SK-N-SH (cell line): ENCODE results near the gene MAST4. TPM values are rescaled to one million over a fixed set of nuclear protein-coding genes. Genes with fewer than 3 reads are reported as not detected.

Experiments
- CTCF ChIA-PET: fragments of 300-600, 350-600 bp; formaldehyde crosslinking; extraction: SDS; loops from one replicate; lab custom pipeline; 2021; lab: Yijun Ruan, JAX
- POLR2A ChIA-PET: fragments of 350-600 bp; sonication (Branson Sonifier 250); formaldehyde crosslinking; extraction: SDS; loops from one replicate; lab custom pipeline; 2020; ENCODE audit warnings: antibody characterized with exemption, inconsistent platforms; lab: Yijun Ruan, JAX
- DNase-seq: peaks from one replicate; pipeline ENCODE4 v3.0.0; 2012
- H2AFZ ChIP-seq: fragments of 200-600 bp; sonication (generic); 2 replicates; pipeline ENCODE4 v1.8.1; 2016; ENCODE audit warnings: antibody characterized with exemption, mild to moderate bottlenecking, low read depth
- H3F3A ChIP-seq: fragments of 200-600 bp; sonication (generic); replicated peaks from 2 replicates; pipeline ENCODE3; 2016; ENCODE audit warnings: antibody characterized with exemption, mild to moderate bottlenecking; ENCODE audit not compliant: insufficient read depth
- H3K27ac ChIP-seq, 2 experiments: fragments of 200-500 bp in 1 of 2; fragments of 200-600 bp in 1 of 2; sonication (Bioruptor generic) in 1 of 2; sonication (generic), shearing (Covaris generic) in 1 of 2; 2 replicates each; pipeline versions ENCODE4 v1.5.1 to v1.6.1; 2014 to 2016; ENCODE audit warnings: low read depth in 2 of 2, inconsistent platforms in 1 of 2, low read length in 1 of 2, mild to moderate bottlenecking in 1 of 2, mixed read lengths in 1 of 2
- H3K27me3 ChIP-seq: fragments of 200-600 bp; sonication (generic), shearing (Covaris generic); 2 replicates; pipeline ENCODE4 v1.6.1; 2016; ENCODE audit warnings: mixed run types; ENCODE audit not compliant: insufficient read depth
- H3K36me3 ChIP-seq, 2 experiments: fragments of 200-500 bp in 1 of 2; fragments of 200-600 bp in 1 of 2; sonication (Bioruptor generic) in 1 of 2; sonication (generic) in 1 of 2; replicated peaks in 1 of 2; 2 replicates each; pipeline versions ENCODE3 to v1.5.1; 2014 to 2016; ENCODE audit warnings: low read length in 1 of 2, mild to moderate bottlenecking in 1 of 2; ENCODE audit not compliant: insufficient read depth in 2 of 2, control insufficient read depth in 1 of 2
- H3K4me1 ChIP-seq, 2 experiments: fragments of 200-500 bp in 1 of 2; fragments of 200-600 bp in 1 of 2; sonication (Bioruptor generic) in 1 of 2; sonication (generic), shearing (Covaris generic) in 1 of 2; 2 replicates each; pipeline versions ENCODE4 v1.5.1 to v1.6.1; 2014 to 2016; ENCODE audit warnings: low read depth in 1 of 2, low read length in 1 of 2, mixed run types in 1 of 2; ENCODE audit not compliant: insufficient read depth in 2 of 2, control insufficient read depth in 1 of 2
- H3K4me2 ChIP-seq: fragments of 200-600 bp; sonication (generic), shearing (Covaris generic); 2 replicates; pipeline ENCODE4 v1.6.1; 2017; ENCODE audit warnings: mixed run types
- H3K4me3 ChIP-seq, 2 experiments: fragments of 200-500 bp in 1 of 2; fragments of 200-600 bp in 1 of 2; sonication (Bioruptor generic) in 1 of 2; sonication (generic), shearing (Covaris generic) in 1 of 2; 2 replicates each; pipeline versions ENCODE4 v1.5.1 to v1.8.1; 2014 to 2016; ENCODE audit warnings: low read depth in 2 of 2, inconsistent platforms in 1 of 2, low read length in 1 of 2, mild to moderate bottlenecking in 1 of 2, mixed read lengths in 1 of 2, moderate library complexity in 1 of 2
- H3K79me2 ChIP-seq: fragments of 200-600 bp; sonication (generic); 2 replicates; pipeline ENCODE4 v1.8.1; 2017; ENCODE audit warnings: mild to moderate bottlenecking; ENCODE audit not compliant: insufficient read depth
- H3K9ac ChIP-seq: fragments of 200-600 bp; sonication (generic); 2 replicates; pipeline ENCODE4 v1.6.1; 2017; ENCODE audit warnings: mixed run types
- H3K9me2 ChIP-seq: fragments of 200-600 bp; sonication (generic); 2 replicates; pipeline ENCODE4 v1.6.1; 2017; ENCODE audit warnings: mixed run types
- H3K9me3 ChIP-seq: fragments of 200-600 bp; sonication (generic); 2 replicates; pipeline ENCODE4 v1.6.1; 2017; ENCODE audit warnings: mixed run types, mild to moderate bottlenecking, moderate library complexity
- H4K20me1 ChIP-seq: fragments of 200-600 bp; sonication (generic); 2 replicates; pipeline ENCODE4 v1.6.1; 2017; ENCODE audit warnings: mild to moderate bottlenecking, mixed run types; ENCODE audit not compliant: insufficient read depth
- FOSL2 ChIP-seq: IDR thresholded peaks from 2 replicates; pipeline ENCODE4 v1.4.0; 2012; ENCODE audit warnings: low read depth, mild to moderate bottlenecking, moderate library complexity, borderline replicate concordance
- FOXJ3 ChIP-seq: sonication (generic); formaldehyde crosslinking; IDR thresholded peaks from 2 replicates; pipeline ENCODE4 v1.5.1; 2020; ENCODE audit warnings: mild to moderate bottlenecking, missing genetic modification reagents
- IRF3 ChIP-seq: fragments of 150-350 bp; IDR thresholded peaks from 2 replicates; pipeline ENCODE4 v1.6.1; 2016; ENCODE audit warnings: mild to moderate bottlenecking, low read depth, low read length
- NFIC ChIP-seq: IDR thresholded peaks from 2 replicates; pipeline ENCODE4 v1.4.0; 2012; ENCODE audit warnings: borderline replicate concordance
- REST ChIP-seq: IDR thresholded peaks from 2 replicates; pipeline ENCODE4 v1.6.1; 2012; ENCODE audit warnings: mild to moderate bottlenecking, low read depth, low read length, moderate library complexity
- YY1 ChIP-seq: IDR thresholded peaks from 2 replicates; pipeline ENCODE4 v1.4.0; 2012; ENCODE audit warnings: low read depth, mild to moderate bottlenecking
- WGBS: methylation state at CpG from one replicate; pipeline ENCODE4 v1.1.6; 2017; ENCODE audit warnings: low lambda C conversion rate; 5-methylcytosine and 5-hydroxymethylcytosine counted together
- polyA plus RNA-seq, 3 experiments: library from polyadenylated mRNA; depleted of rRNA; stranded (reverse); fragments of >200 nt; gene quantifications; 2 replicates each; pipeline ENCODE4 v1.2.3, GENCODE V29; 2012

The MAST4 gene
- polyA plus RNA-seq, 1 of the 3 experiments (the other 2 are of a cell fraction), result 2.2 TPM

GRCh38 chr5:66666778-66667177 is 70.6 kb downstream of the MAST4 start:
- H3K4me3 ChIP-seq, result no peak overlapping the region
- no peak overlapping the region for H2AFZ ChIP-seq
- no peak for DNase-seq
- H3K9ac ChIP-seq, result no peak overlapping the region
- TF ChIP-seq NFIC, result no peak
- TF ChIP-seq FOXJ3, result no peak
- TF ChIP-seq IRF3, result no peak
- TF ChIP-seq FOSL2, result no peak
- no peak for TF ChIP-seq YY1
- no peak for TF ChIP-seq REST
- no peaks in the 10 kb centered on the region for H4K20me1 ChIP-seq
- H3K36me3 ChIP-seq, result no peaks in the 10 kb centered on the region
- H3K27me3 ChIP-seq, result no peaks in the 10 kb centered on the region
- ChIA-PET CTCF (interaction anchor here (1.5 kb wide), 1 partner anchor 13 kb away, joined by 3 read pairs; no protein-coding TSS in a partner anchor), POLR2A (no interaction called here)
- H3K9me2 ChIP-seq, result no peaks in the 10 kb centered on the region
- H3K27ac ChIP-seq, result no peak overlapping the region
- WGBS, result 67% methylated on average over 3 of the region's 3 CpGs
- no peaks in the 10 kb centered on the region for H3F3A ChIP-seq
- no peak overlapping the region for H3K4me2 ChIP-seq
- no peaks in the 10 kb centered on the region for H3K9me3 ChIP-seq
- H3K4me1 ChIP-seq, result no peaks in the 10 kb centered on the region; a peak in 1 of 4 replicates
- no peaks in the 10 kb centered on the region for H3K79me2 ChIP-seq

- Histone ChIP-seq H3K4me3 (no peak overlapping the region), H3K4me1 (no peaks in the 10 kb centered on the region; a peak in 1 of 4 replicates), H3K9ac (no peak overlapping the region), H3K4me2 (no peak overlapping the region), H3F3A (no peaks in the 10 kb centered on the region), H2AFZ (no peak overlapping the region), H3K9me2 (no peaks in the 10 kb centered on the region), H3K79me2 (no peaks in the 10 kb centered on the region), H3K36me3 (no peaks in the 10 kb centered on the region), H3K27me3 (no peaks in the 10 kb centered on the region), H3K9me3 (no peaks in the 10 kb centered on the region), H3K27ac (no peak overlapping the region), H4K20me1 (no peaks in the 10 kb centered on the region)
- no peak for TF ChIP-seq FOXJ3
- no peak for DNase-seq
- POLR2A ChIA-PET, result no interaction called here
- CTCF ChIA-PET, result no interaction called here
- 47% methylated on average over 5 of the region's 5 CpGs for WGBS
Observed at GRCh38 chr5:66669086-66669861, 73.1 kb downstream of the MAST4 start.
